Stimulated activated CD4-positive, alpha-beta T cell treated with anti-CD3 and anti-CD28 coated beads, TNF-alpha, amount 100 ng/mL, for 48 hours (primary cell): ENCODE measurements around the gene GCN1.

Experiments
- DNase-seq, 3 donors: peaks; one replicate each; pipeline ENCODE4 v3.0.0-alpha.2; 2020; ENCODE audit warnings: low read depth in 3 of 3

GCN1 gene

GRCh38 chr12:120116792-120117651 is 77.5 kb downstream of the GCN1 start:
- peak; percentile 94 to 97 (median 96) for DNase-seq

- DNase-seq: no peak
Observed at GRCh38 chr12:120116441-120116791, 78.1 kb downstream of the GCN1 start, which contains the start of gene RAB35. Gene RAB35 (minus strand): TSS chr12:120116753. CDS start chr12:120116650, 103 bp downstream.

GRCh38 chr12:120115692-120116440 is 78.6 kb downstream of the GCN1 start:
- peak in 1 of 3 donors; percentile 32 for DNase-seq

DNA sequence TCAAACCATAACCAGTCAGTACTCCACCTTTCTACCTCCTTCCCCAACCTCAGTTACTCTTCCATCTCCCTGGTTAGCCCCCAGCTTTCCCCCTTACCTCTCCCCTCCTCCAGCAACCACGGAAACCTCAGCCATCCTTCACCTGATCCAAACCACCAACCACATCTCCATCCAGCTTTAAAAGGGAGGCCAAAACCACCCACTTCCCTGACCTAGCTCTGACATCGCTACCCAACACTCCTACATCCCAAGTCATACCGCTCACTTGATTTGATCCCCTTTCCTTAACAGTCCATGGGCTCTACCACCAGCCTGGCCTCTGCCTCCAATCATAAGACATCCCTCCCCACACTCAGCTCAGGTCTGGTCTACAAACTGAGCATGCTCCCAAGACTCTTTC is 79.4 kb downstream of the GCN1 start:
- DNase-seq: no peak

GRCh38 chr12:120110550-120111501 is 83.7 kb downstream of the GCN1 start:
- peak in 1 of 3 donors; percentile 30 for DNase-seq

DNA sequence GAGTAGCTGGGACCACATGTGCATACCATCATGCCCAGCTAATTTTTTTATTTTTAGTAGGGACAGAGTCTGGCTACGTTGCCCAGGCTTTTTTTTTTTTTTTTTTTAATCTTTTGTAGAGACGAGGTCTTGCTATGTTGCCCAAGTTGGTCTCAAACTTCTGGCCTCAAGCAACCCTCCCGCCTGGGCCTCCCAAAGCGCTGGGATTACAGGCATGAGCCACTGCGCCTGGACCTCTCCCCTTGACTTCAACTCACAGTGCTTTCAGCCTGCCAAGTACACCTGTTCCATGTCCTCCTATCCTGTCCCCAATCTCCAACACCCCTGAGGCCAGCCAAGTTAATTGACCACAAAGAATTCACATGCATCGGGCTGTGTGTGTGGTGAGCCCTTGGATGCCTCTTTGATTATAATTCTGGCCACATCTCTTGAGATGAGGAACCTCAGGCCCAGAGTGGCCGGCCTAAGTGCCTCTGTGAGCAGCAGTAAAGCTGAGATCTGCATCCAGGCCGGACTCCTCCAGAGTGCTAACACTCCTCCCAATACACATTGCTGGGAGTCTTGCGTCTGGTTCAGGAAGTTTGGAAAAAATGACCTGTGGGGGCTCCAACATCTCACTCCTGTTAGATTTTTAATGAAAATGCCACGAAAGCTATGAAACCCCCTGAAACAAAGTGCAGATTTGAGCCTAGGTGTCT is 84.8 kb downstream of the GCN1 start:
- DNase-seq: no peak

GRCh38 chr12:120106151-120106550 is 88.4 kb downstream of the GCN1 start:
- no peak for DNase-seq

GRCh38 chr12:120103371-120103770 is 91.1 kb downstream of the GCN1 start:
- no peak for DNase-seq

DNA sequence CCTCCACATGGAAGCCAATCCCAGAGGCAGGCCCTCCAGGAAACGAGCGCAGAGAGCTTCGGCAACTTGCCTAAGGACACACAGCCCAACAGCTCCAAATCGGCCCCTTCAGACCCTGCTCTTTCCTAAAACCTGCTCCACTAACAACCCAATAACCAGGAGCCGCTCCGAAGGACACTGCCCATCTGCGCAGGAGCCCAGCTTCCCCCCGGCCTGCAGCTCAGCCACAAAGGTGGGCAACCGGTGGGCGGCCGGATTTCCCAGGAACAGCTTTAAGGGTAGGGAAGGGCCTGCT is 91.5 kb downstream of the GCN1 start:
- no peak for DNase-seq

DNA sequence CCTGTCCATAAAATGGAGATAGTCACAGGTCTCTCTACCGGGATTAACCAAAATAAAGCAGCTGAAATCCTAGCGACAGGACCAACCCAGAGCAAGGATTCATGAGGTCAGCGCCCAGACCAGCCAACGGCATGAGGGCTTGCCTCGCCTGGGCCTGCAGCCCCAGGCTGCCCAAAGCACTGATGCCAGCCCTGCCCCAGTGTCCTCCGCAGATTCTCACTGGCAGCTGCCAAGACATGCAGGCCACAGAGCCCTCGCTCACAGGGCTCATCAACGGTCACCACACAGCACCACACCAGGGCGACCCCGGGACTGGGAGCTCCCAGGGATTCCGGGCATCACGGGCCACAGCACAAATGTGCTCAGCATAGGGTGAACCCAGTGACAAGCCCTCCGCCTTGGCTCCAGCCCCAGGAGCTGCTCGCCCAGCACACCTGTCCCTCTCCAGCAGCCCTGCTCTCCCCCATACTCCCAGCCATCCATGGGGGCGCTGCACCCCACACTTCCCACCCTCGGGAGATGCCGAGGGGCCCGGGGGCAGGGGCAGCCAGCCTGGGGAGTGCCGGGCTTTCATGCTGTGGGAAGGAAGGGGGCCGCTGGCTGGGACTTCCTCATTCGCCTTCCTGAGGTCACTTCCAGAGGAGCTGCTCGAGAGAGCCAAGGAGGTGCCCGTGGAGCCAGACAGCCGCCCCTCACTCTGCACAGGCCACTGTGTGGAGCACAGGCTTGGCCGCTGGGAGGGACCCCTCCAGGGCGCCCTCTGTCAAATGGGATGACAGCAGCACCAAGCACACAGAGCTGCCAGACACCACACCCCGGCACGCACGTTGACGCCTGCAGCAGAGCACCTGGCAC is 92.1 kb downstream of the GCN1 start:
- DNase-seq: no peak

DNA sequence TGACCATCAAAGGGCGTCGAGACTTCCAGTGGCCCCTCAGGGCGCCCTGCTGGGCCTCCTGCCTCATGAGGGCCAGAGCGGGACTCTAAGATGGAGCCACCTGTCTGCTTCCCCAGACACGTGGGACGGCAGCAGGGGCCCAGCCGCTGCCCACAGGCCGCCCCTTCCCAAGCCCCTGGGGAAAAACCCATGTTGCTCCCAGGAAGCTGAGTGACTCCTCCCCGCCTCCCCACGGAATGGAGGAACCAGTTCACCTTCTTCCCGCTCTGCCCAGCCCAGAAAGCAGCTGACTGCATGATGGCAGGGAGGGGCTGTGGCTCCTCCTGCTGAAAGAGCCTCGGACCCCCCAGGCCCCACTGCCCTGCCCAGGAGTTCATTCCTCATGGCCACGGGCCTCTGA is 92.9 kb downstream of the GCN1 start:
- DNase-seq: no peak

GRCh38 chr12:120101182-120101581 is 93.3 kb downstream of the GCN1 start:
- no peak for DNase-seq

DNA sequence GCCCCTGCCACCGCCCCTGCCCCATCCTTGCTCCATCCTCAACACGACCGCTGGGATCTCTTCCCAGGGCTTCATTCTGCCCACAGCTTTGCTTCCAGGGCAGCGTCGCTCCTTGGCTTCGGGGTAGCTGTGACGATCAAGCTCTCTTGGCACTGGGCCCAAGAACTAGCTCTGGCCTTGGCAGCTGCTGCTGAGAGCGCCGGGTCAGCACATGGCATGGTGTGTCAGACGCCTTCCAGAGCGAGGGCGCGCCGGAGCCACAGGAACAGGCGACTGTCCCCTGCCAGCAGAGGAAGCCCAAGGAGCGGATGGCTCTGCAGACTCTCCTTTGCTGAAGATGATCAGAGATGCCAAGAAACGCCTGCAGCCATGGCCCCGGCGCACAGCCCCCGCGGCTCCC is 93.9 kb downstream of the GCN1 start:
- no peak for DNase-seq

DNA sequence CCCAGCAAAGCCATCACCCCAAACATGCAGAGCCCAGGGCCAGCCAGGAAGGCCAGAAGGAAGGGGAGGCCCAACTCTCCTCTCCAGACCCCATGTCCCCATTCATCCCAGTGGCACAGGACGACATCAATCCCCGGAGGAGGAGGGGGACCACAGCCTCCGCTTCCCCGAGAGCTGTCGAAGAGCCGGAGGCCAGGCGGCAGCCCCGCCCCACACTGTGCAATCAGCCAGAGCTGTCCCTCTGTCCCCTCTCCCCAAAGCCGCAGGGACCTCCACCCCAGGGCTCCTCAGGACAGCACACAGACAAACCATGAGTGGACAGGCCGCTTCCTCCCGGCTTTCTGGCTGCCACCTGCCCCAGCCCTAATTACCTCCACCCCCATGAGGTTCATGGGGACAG is 94.8 kb downstream of the GCN1 start:
- no peak for DNase-seq

GRCh38 chr12:120098756-120099470 is 95.6 kb downstream of the GCN1 start:
- no peak for DNase-seq

DNA sequence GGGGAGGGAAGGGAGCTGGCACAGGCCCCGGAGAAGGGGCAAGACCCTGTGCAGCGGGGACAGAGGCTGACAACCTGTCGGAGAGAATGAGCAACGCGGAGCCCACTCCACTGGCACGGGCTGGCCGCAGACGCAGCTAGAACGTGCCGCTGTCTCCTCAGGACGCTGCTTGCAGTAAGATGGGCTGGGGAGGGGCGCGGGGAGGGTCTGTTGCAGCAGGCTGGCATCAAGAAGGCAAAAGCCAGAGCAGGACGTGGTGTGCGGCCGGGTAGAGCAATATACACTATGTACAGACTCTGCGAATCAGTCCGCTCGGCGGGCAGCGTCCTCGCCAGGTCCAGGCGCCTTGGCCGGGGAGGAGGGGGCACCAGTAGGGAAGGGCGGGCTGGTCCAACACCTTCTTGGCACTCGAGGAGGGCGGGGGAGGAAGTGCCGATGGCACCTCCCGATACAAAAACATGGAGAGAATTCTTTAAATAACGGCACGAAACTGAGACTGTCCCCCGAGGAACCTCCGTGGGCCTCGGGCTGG is 97.8 kb downstream of the GCN1 start:
- DNase-seq: no peak

DNA sequence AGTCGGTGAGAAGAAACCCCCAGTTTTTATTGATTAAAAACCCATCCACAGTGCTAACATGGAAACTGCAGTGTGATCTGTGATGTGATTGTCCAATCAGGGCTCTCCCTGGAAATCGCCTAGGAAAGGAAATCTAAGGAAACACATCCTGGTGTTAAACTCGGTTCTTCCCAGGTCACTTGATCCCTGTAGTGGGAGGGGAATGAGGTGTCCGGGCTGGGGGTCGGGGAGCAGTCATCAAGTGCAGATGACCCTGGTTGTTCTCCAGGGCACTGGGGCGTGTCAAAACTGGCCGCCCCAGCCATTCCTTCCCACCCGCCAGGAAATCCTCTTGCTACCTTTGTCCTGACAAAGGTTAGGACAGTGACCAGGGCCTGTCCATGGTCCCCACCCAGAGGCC is 98.8 kb downstream of the GCN1 start:
- DNase-seq: no peak

DNA sequence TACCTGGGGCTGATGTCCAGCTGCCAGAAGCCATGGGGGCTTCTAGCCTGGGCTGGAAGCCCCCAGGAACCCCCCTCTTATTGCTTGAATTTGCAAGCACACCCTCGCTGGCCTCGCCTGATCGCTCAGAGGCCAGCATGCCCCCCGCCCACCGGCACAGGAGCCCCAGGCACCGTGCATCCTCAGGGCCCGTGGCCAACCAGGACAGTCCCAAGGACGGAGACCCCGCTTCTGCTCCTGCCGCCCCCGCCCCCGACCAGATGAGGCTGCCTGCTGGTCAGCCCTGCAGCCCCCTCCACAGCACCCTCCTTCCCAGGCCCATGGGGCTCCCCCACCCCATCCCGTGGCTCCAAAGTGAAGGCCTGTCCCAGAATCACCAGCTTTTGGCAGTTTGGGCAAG is 99.2 kb downstream of the GCN1 start:
- no peak for DNase-seq

DNA sequence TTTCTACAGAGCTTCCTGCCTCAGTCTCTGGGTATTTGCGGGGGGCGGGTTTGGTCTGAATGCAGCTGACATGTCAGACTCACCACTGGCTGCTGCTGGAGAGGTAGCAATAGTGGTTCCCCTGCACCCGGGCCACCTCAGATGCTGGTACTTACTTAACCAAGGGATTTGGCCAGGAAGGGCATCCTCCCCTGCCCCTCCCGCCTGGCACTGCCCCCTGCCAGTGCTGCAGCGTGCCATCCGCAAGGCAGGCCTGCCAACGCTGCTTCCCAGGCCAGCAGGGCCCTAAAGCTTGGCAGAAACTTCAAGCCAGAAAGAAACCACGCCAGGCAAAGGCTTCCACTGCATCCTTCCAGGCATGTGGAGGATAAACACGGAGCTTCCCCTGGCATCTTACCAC is 100.0 kb downstream of the GCN1 start:
- no peak for DNase-seq
